Measurements from ENCODE around the gene MPV17.

Gene MPV17

GRCh38 chr2:27263287-27264252 lies 59.3 kb downstream of the MPV17 start:
- Histone ChIP-seq H3K4me3 (ENCODE audit: low read length in 2 of 2) (peak overlapping the region in 1 of 2 donors; percentile 80), H4K8ac (ENCODE audit: low read depth, low read length) (no peak overlapping the region), H2BK15ac (ENCODE audit: low read length) (no peak overlapping the region), H3K4me2 (ENCODE audit: insufficient read depth, low read length, poor library complexity, severe bottlenecking) (peak overlapping the region; percentile 87), H3K14ac (ENCODE audit: low read length) (peak overlapping the region; percentile 47), H3K9me3 (replicated peaks in 1 of 2; ENCODE audit: control insufficient read depth in 2 of 2, insufficient read depth in 1 of 2, low read depth in 1 of 2, low read length in 2 of 2) (peaks cover 0 to 2% of the 10 kb centered on the region in 2 donors), H2AK5ac (ENCODE audit: low read depth, low read length) (peak overlapping the region; percentile 61), H3K27ac (replicated peaks; ENCODE audit: low read length) (no peak overlapping the region), H3K9ac (ENCODE audit: low read depth, low read length, poor library complexity) (peak overlapping the region; percentile 38), H3K4ac (ENCODE audit: low read length) (no peak overlapping the region), H3K4me1 (ENCODE audit: control insufficient read depth in 2 of 2, insufficient read depth in 1 of 2, low read depth in 1 of 2, low read length in 2 of 2) (peaks cover 0 to 3% of the 10 kb centered on the region in 2 donors), H3K79me1 (ENCODE audit: low read depth, low read length) (no peaks in the 10 kb centered on the region), H3K36me3 (replicated peaks in 1 of 2; ENCODE audit: control insufficient read depth in 2 of 2, insufficient read depth in 2 of 2, low read length in 2 of 2) (no peaks in the 10 kb centered on the region), H3K18ac (ENCODE audit: low read length) (peak overlapping the region; percentile 87), H2AFZ (ENCODE audit: low read length) (peak overlapping the region; percentile 85), H2BK12ac (ENCODE audit: low read length) (no peak overlapping the region), H2BK120ac (ENCODE audit: low read depth, low read length) (no peak overlapping the region), H3K27me3 (ENCODE audit: control insufficient read depth in 3 of 3, insufficient read depth in 3 of 3, low read depth in 1 of 3, low read length in 3 of 3) (peaks cover 38 to 95% (median 62%) of the 10 kb centered on the region in 3 experiments), H3K23ac (ENCODE audit: low read depth, low read length, poor library complexity) (peak overlapping the region; percentile 62), H4K91ac (ENCODE audit: low read depth, low read length, poor library complexity) (no peak overlapping the region), H2BK5ac (ENCODE audit: low read length) (peak overlapping the region; percentile 62)
- WGBS, 2 donors (ENCODE audit: extremely low coverage in 2 of 2, insufficient read length in 2 of 2, insufficient replicate concordance in 1 of 2) = no CpG with 5 or more reads among the region's 46 CpGs
- DNase-seq (ENCODE audit: low spot score) = no peak

GRCh38 chr2:27262379-27263286 lies 60.3 kb downstream of the MPV17 start, which contains the start of gene SLC30A3:
TSS of gene SLC30A3 (minus strand) at chr2:27263047. CDS start at chr2:27262906, 141 bp downstream.
- H2BK12ac ChIP-seq (ENCODE audit: low read length) = no peak within 1 kb of the TSS
- H3K27me3 ChIP-seq (ENCODE audit: control insufficient read depth in 3 of 3, insufficient read depth in 3 of 3, low read depth in 1 of 3, low read length in 3 of 3) = peaks cover 38 to 96% (median 62%) of the 10 kb centered on the region in 3 experiments
- H4K8ac ChIP-seq (ENCODE audit: low read depth, low read length) = no peak within 1 kb of the TSS
- peak within 1 kb of the TSS; percentile 62 for H2BK5ac ChIP-seq (ENCODE audit: low read length)
- peak within 1 kb of the TSS; percentile 87 for H3K4me2 ChIP-seq (ENCODE audit: insufficient read depth, low read length, poor library complexity, severe bottlenecking)
- no peaks in the 10 kb centered on the region for H3K36me3 ChIP-seq (replicated peaks in 1 of 2; ENCODE audit: control insufficient read depth in 2 of 2, insufficient read depth in 2 of 2, low read length in 2 of 2)
- H3K18ac ChIP-seq (ENCODE audit: low read length) = peak within 1 kb of the TSS; percentile 87
- H3K23ac ChIP-seq (ENCODE audit: low read depth, low read length, poor library complexity) = peak within 1 kb of the TSS; percentile 69
- H2BK120ac ChIP-seq (ENCODE audit: low read depth, low read length) = peak within 1 kb of the TSS; percentile 43
- H4K91ac ChIP-seq (ENCODE audit: low read depth, low read length, poor library complexity) = no peak within 1 kb of the TSS
- H2AFZ ChIP-seq (ENCODE audit: low read length) = peak within 1 kb of the TSS; percentile 85
- H3K9ac ChIP-seq (ENCODE audit: low read depth, low read length, poor library complexity) = peak within 1 kb of the TSS; percentile 78
- DNase-seq (ENCODE audit: low spot score) = peak; percentile 37
- peaks cover 0 to 3% of the 10 kb centered on the region in 2 donors for H3K4me1 ChIP-seq (ENCODE audit: control insufficient read depth in 2 of 2, insufficient read depth in 1 of 2, low read depth in 1 of 2, low read length in 2 of 2)
- H3K79me1 ChIP-seq (ENCODE audit: low read depth, low read length) = no peaks in the 10 kb centered on the region
- peak within 1 kb of the TSS; percentile 23 to 80 for H3K4me3 ChIP-seq (ENCODE audit: low read length in 2 of 2)
- peak within 1 kb of the TSS; percentile 47 for H3K14ac ChIP-seq (ENCODE audit: low read length)
- H2BK15ac ChIP-seq (ENCODE audit: low read length) = peak within 1 kb of the TSS; percentile 38
- peaks cover 0 to 2% of the 10 kb centered on the region in 2 donors for H3K9me3 ChIP-seq (replicated peaks in 1 of 2; ENCODE audit: control insufficient read depth in 2 of 2, insufficient read depth in 1 of 2, low read depth in 1 of 2, low read length in 2 of 2)
- H3K4ac ChIP-seq (ENCODE audit: low read length) = no peak within 1 kb of the TSS
- H2AK5ac ChIP-seq (ENCODE audit: low read depth, low read length) = peak within 1 kb of the TSS; percentile 63
- no CpG with 5 or more reads among the region's 96 CpGs for WGBS, 2 donors (ENCODE audit: extremely low coverage in 2 of 2, insufficient read length in 2 of 2, insufficient replicate concordance in 1 of 2)
- H3K27ac ChIP-seq (replicated peaks; ENCODE audit: low read length) = no peak within 1 kb of the TSS

GRCh38 chr2:27261926-27262298 lies 61.0 kb downstream of the MPV17 start:
- no CpG with 5 or more reads among the region's 40 CpGs for WGBS, 2 donors (ENCODE audit: extremely low coverage in 2 of 2, insufficient read length in 2 of 2, insufficient replicate concordance in 1 of 2)
- Histone ChIP-seq H2BK120ac (ENCODE audit: low read depth, low read length) (peak overlapping the region; percentile 43), H3K4me3 (ENCODE audit: low read length in 2 of 2) (peak overlapping the region in 1 of 2 donors; percentile 80)

More at GRCh38 chr2:27261926-27262298, 61.0 kb downstream of the MPV17 start:
- no peak overlapping the region for H3K9ac ChIP-seq (ENCODE audit: low read depth, low read length, poor library complexity)
- peaks cover 0 to 3% of the 10 kb centered on the region in 2 donors for H3K4me1 ChIP-seq (ENCODE audit: control insufficient read depth in 2 of 2, insufficient read depth in 1 of 2, low read depth in 1 of 2, low read length in 2 of 2)
- no peak overlapping the region for H2BK12ac ChIP-seq (ENCODE audit: low read length)
- no peak overlapping the region for H3K27ac ChIP-seq (replicated peaks; ENCODE audit: low read length)
- H2BK5ac ChIP-seq (ENCODE audit: low read length) = no peak overlapping the region
- peak overlapping the region; percentile 85 for H2AFZ ChIP-seq (ENCODE audit: low read length)
- H3K36me3 ChIP-seq (replicated peaks in 1 of 2; ENCODE audit: control insufficient read depth in 2 of 2, insufficient read depth in 2 of 2, low read length in 2 of 2) = no peaks in the 10 kb centered on the region
- H4K91ac ChIP-seq (ENCODE audit: low read depth, low read length, poor library complexity) = no peak overlapping the region
- no peaks in the 10 kb centered on the region for H3K79me1 ChIP-seq (ENCODE audit: low read depth, low read length)
- H3K14ac ChIP-seq (ENCODE audit: low read length) = no peak overlapping the region
- peaks cover 0 to 2% of the 10 kb centered on the region in 2 donors for H3K9me3 ChIP-seq (replicated peaks in 1 of 2; ENCODE audit: control insufficient read depth in 2 of 2, insufficient read depth in 1 of 2, low read depth in 1 of 2, low read length in 2 of 2)
- no peak for DNase-seq (ENCODE audit: low spot score)
- H4K8ac ChIP-seq (ENCODE audit: low read depth, low read length) = no peak overlapping the region
- peak overlapping the region; percentile 69 for H3K23ac ChIP-seq (ENCODE audit: low read depth, low read length, poor library complexity)
- no peak overlapping the region for H3K4ac ChIP-seq (ENCODE audit: low read length)
- H3K4me2 ChIP-seq (ENCODE audit: insufficient read depth, low read length, poor library complexity, severe bottlenecking) = peak overlapping the region; percentile 87
- H2AK5ac ChIP-seq (ENCODE audit: low read depth, low read length) = no peak overlapping the region
- peaks cover 38 to 97% (median 62%) of the 10 kb centered on the region in 3 experiments for H3K27me3 ChIP-seq (ENCODE audit: control insufficient read depth in 3 of 3, insufficient read depth in 3 of 3, low read depth in 1 of 3, low read length in 3 of 3)
- H3K18ac ChIP-seq (ENCODE audit: low read length) = peak overlapping the region; percentile 46
- H2BK15ac ChIP-seq (ENCODE audit: low read length) = peak overlapping the region; percentile 38

All from neuronal stem cell (in vitro differentiated cells).